ENCODE results near the gene CAMSAP1.

CAMSAP1 gene

DNA sequence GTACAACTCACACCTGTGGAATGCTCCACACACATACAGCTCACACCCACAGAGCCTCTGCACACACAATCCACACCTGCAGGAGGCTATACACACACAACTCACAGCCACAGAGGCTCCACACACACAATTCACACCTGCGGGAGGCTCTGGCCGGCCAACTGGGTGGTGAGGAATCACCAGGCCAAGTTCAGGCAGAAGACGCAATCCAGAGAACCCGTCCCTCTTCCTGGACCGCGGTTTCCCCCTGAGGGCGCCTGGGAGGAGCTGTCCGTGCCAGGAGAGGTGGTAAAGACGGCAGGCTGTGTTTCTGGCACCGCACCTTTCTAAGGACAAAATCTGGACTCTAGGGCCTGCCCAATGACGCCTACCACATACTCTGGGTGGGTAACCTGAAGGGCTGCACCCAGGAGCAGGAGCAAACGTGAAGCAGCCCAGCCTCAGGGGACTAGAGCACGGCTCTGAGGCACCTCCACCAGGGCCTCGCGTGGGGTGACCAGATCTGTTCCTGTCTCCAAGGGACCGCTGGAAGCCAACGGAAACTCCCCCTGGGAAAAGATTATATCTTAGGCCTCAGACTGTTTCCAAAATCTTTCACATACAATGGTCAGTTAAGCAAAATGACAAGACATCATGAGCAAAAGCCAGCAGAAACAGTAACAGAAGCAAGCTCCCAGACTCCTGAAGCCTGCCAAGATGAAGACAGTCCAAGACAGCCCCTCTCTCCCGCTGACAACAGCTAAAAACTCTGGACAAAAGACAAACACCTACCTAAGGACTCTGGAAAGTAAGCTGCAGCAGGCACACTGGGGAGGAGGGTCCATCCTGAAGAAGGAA lies 16.9 kb downstream of the CAMSAP1 start:
- no peak overlapping the region for H3K4me3 ChIP-seq
- peaks cover 6% of the 10 kb centered on the region; the same call in 1 of the 2 replicates for H3K36me3 ChIP-seq (replicated peaks)
- peaks cover 4% of the 10 kb centered on the region for H3K9me3 ChIP-seq
- H3K27me3 ChIP-seq (ENCODE audit: low read depth): no peaks in the 10 kb centered on the region
- H3K4me1 ChIP-seq: no peaks in the 10 kb centered on the region
- no peak for DNase-seq (ENCODE audit: low spot score in 2 of 2)
- in situ Hi-C loops (cut with MboI; ENCODE audit: low sequenced_read_pairs): no loop called here

DNA sequence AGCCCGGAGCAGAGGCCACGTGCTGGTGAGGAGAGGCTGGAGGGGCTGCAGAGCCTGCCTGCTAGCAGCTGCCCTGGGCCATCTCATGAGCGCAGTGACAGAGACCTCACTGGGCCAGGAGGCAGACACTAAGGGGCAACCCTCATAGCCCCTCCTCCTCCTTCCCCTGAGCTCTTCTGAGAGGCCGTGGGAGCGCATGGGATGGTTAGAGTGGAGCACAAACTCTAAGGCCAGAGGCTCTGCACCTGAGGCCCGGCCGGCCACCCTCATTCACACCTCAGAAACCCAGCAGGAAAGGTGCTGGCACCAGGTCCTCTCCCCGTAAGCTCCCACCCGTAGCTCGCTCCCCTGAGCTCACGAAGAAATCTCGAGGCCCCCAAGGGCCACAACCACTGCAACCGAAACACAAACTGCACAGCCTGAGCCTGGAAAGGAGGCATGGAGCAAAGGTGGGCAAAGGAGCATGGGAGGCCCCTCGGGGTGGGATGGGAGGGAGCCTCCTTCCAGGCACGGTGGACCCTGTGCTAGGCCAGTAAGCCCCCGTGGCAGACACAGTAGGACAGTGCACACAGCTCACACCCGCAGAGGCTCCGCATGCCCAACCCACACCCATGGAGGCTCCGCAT lies 17.7 kb downstream of the CAMSAP1 start:
- no peak for DNase-seq (ENCODE audit: low spot score in 2 of 2)
- Histone ChIP-seq H3K27me3 (ENCODE audit: low read depth) (no peaks in the 10 kb centered on the region), H3K4me1 (no peaks in the 10 kb centered on the region), H3K4me3 (no peak overlapping the region), H3K9me3 (peaks cover 1% of the 10 kb centered on the region), H3K36me3 (replicated peaks) (peaks cover 5% of the 10 kb centered on the region; the same call in 1 of the 2 replicates)
- in situ Hi-C loops (cut with MboI; ENCODE audit: low sequenced_read_pairs): no loop called here

DNA sequence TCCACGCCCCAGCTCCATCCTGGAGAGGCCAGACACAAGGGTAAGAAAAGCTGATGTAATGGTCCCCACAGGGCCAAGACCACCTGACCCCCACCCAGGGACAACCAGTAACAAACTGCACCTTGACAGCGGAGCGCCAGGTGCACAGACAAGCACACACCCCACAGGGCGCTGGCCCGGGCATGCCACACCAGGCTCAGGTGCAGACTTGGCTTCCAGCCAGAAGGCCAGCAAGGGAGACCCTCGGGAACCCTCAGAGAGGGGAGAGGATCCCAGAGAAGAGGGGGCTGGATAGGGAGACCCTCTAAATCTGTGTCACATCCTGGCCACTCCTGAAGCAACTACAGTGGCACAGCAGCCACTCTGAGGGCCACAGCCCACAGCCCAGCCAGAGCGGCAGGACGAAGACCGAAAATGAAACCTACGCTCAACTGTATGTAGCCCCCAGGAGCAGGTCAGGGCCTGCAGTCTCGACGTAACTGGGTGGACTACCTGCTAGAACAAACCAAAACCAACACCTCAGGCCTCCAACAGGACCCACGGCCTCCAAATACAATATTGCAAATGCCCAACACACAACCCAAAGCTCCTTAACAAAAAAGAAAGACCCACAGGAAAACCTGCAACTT lies 18.5 kb downstream of the CAMSAP1 start:
- Histone ChIP-seq H3K9me3 (no peaks in the 10 kb centered on the region), H3K36me3 (replicated peaks) (no peaks in the 10 kb centered on the region), H3K4me1 (no peaks in the 10 kb centered on the region), H3K27me3 (ENCODE audit: low read depth) (no peaks in the 10 kb centered on the region), H3K4me3 (no peak overlapping the region)
- in situ Hi-C loops (cut with MboI; ENCODE audit: low sequenced_read_pairs): no loop called here
- DNase-seq (ENCODE audit: low spot score in 2 of 2): no peak

DNA sequence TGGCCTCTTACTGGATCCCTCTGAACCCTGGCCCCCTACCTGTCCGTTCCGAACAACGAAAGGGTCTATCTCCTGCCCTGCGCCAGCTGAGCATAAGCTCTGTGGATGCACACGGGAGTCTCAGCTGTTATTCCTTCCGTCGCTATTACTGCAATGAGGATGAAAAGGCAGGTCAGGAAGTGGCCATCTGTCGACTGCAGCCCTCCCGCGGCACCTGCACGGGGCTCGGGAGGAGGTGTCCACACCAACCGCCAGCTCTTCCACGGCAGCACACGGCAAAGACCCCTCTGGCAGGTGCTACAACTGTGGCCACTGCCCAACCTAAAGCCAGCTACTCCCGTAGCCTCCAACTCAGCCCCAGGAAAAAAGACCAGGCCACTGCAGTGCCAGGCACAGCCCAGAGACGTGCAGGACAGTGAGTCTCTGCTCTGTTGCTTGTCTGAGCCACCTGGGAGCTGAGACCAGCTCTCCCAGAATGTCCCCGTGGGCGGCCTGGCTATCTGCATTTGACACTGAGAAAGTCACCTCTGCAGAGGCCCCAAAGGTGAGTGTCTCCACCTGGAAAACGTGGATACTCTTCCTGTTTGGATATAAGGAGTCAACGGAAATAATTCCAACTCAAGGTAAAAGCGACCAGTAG lies 19.1 kb downstream of the CAMSAP1 start:
- no peak overlapping the region for H3K4me3 ChIP-seq
- no peaks in the 10 kb centered on the region for H3K4me1 ChIP-seq
- in situ Hi-C loops (cut with MboI; ENCODE audit: low sequenced_read_pairs): no loop called here
- H3K36me3 ChIP-seq (replicated peaks): no peaks in the 10 kb centered on the region
- DNase-seq (ENCODE audit: low spot score in 2 of 2): no peak
- H3K27me3 ChIP-seq (ENCODE audit: low read depth): no peaks in the 10 kb centered on the region
- H3K9me3 ChIP-seq: no peaks in the 10 kb centered on the region

DNA sequence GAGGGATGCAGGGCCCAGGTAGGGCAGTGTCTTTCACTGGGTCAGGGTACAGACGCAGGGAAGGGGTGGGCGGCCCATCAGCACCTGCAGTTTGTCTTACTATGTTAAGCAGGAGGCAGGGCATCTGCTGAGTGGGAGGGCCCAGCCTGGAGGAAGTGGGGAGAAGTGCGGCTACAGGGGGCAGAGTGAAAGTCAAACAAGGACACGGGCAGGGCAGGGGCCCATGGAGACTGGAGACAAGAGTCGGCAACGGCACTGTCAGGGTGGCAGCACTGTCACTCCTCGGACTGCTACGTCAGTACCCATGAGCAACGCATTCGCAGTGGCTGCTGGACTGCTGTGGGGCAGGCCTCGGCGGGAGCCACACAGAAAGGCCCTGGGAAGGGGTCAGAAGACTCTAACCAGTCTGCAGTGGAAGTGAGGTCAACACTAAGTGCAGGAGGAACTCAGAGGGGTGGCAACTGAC lies 19.7 kb downstream of the CAMSAP1 start:
- Histone ChIP-seq H3K36me3 (replicated peaks) (peaks cover 3% of the 10 kb centered on the region), H3K4me1 (no peaks in the 10 kb centered on the region), H3K9me3 (no peaks in the 10 kb centered on the region), H3K4me3 (no peak overlapping the region), H3K27me3 (ENCODE audit: low read depth) (no peaks in the 10 kb centered on the region)
- in situ Hi-C loops (cut with MboI; ENCODE audit: low sequenced_read_pairs): no loop called here
- DNase-seq (ENCODE audit: low spot score in 2 of 2): no peak

DNA sequence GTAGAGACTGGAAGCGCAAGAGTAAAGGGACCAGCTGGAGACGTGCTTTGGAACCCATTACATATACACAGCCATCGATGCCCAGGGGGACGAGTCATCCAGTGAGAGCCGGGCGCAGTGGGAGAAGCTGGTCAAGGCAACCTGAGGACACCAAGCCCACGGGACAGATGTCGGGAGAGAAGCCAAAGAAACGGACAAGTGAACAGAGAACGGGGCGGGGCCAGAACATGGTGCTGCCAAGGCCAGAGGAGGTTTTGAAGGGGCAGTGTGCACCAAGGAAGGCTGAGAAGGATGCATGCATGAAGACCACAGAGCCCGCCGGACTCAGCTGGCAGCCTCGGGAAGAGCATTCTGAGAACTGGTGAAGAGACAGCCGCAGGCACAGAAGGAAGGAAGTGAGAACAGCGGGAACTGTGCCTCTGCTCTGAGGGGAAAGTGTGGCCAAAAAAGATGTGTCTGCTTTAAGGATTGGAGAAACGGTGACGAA lies 20.3 kb downstream of the CAMSAP1 start:
- in situ Hi-C loops (cut with MboI; ENCODE audit: low sequenced_read_pairs): no loop called here
- no peak for DNase-seq (ENCODE audit: low spot score in 2 of 2)
- no peaks in the 10 kb centered on the region for H3K4me1 ChIP-seq

DNA sequence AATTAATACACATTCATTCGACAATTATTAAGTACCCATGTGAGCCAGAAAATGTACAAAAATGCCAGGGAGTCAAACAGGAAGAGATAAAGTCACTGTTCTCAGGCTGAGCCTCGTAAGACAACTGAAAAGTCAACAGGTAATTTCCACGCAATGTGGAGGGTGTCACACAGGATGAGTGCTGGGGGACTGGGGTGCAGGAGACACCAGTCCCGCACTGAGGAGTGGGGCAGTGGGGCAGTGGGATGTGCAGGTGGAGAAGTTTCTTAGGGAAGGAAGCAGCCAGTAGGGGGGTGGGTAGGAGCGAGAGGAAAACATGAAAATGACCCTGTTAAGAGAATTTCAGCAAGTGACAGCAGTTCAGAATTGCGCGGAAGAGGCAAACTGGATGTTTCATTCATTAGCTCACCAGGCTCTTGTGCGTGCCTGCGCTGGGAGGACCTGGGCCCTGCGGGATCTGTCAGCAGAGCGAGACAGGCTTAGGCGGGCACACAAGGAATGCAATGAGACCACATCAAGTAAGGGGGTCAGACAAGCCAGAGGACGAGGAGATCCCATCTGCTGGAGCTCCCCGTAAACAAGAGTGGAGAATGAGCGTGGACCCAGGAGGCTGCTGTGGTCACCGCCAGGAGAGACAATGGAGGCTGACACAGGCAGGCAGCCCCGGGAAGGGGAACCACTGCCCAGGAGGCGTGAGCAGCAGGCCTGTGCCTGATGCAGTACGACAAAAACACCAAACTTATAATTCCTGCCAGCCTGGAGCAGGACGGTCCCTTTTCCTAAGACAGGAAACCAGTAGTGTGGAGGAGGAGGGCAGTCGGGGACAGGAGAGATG lies 21.0 kb downstream of the CAMSAP1 start:
- in situ Hi-C loops (cut with MboI; ENCODE audit: low sequenced_read_pairs): no loop called here
- DNase-seq (ENCODE audit: low spot score in 2 of 2): no peak
- Histone ChIP-seq H3K27me3 (ENCODE audit: low read depth) (no peaks in the 10 kb centered on the region), H3K4me3 (no peak overlapping the region), H3K4me1 (no peaks in the 10 kb centered on the region), H3K36me3 (replicated peaks) (peaks cover 12% of the 10 kb centered on the region), H3K9me3 (no peaks in the 10 kb centered on the region)

More for the DNA sequence above, 20.3 kb downstream of the CAMSAP1 start:
- H3K9me3 ChIP-seq: no peaks in the 10 kb centered on the region
- no peaks in the 10 kb centered on the region for H3K27me3 ChIP-seq (ENCODE audit: low read depth)
- peaks cover 7% of the 10 kb centered on the region for H3K36me3 ChIP-seq (replicated peaks)
- no peak overlapping the region for H3K4me3 ChIP-seq

DNA sequence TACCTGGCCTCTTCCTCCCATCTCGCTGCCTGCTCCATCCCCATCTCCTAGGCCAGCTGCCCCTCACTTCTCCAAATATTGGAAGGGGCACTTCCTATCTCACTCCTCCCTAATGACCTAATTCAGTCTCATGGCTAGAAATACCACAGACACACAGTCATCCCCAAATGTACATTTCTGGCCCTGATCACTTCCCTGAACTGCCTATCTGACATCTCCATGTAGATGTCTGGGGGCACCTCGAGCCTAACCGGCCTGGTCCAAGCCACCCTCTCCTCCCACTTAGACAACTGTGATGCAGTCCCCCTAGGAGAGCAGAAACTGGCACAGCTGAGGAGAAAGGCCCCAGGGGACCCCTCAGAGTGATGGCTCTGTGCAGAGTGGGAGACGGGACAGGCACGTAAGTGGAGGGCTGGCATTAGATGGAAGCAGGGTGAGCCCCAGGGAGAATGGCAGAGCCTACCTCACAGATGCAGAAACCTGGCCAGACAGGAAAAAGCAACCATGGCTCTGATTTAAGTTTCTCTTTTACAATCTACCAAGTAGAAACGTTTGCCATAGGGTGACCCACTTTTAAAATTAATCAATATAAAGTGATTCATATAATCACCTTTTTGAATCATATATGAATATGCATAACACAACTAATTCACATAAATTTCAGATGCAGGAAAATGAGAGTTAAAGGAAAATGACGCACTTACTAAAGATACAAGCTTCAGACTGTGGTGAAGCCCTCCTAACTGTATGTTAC lies 22.1 kb downstream of the CAMSAP1 start:
- in situ Hi-C loops (cut with MboI; ENCODE audit: low sequenced_read_pairs): no loop called here
- Histone ChIP-seq H3K4me3 (no peak overlapping the region), H3K27me3 (ENCODE audit: low read depth) (no peaks in the 10 kb centered on the region), H3K36me3 (replicated peaks) (peaks cover 14% of the 10 kb centered on the region), H3K4me1 (no peaks in the 10 kb centered on the region), H3K9me3 (no peaks in the 10 kb centered on the region)
- DNase-seq (ENCODE audit: low spot score in 2 of 2): no peak

DNA sequence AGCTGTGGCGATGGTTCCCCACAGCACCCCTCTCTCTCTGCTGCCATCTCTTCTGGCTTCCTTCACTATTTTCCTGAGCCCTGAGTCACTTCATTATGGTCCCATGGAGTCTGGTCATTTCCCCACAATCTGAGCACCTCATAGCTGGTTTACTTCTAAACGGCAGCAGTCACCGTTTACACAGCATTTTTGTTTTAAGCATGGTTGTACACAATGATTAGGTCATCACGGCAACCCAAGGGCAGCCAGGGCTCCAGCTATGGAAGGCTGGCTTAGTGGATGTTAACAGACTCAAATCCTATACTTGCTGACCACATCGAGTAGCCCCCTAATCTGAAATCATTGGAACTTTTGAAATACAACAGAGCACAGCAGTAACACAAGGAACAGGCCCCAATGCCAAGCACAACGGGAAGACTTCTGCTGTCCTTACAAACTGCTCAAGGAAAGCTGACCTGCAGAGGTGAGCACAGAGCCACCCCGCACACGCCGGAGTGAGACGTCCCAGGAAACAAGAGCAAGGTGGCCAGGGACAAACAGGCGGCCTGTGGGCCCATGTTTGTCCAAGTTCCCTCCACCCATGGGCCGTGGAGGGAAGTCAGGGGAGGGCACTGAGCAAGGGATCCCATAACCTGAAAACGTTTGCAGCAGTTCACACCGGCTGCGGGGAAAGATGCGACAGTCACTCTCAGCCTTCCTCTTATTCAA lies 22.9 kb downstream of the CAMSAP1 start:
- no peaks in the 10 kb centered on the region for H3K4me1 ChIP-seq
- H3K4me3 ChIP-seq: no peak overlapping the region
- no peaks in the 10 kb centered on the region for H3K27me3 ChIP-seq (ENCODE audit: low read depth)
- H3K9me3 ChIP-seq: no peaks in the 10 kb centered on the region
- H3K36me3 ChIP-seq (replicated peaks): peaks cover 14% of the 10 kb centered on the region
- in situ Hi-C loops (cut with MboI; ENCODE audit: low sequenced_read_pairs): no loop called here
- DNase-seq (ENCODE audit: low spot score in 2 of 2): no peak

DNA sequence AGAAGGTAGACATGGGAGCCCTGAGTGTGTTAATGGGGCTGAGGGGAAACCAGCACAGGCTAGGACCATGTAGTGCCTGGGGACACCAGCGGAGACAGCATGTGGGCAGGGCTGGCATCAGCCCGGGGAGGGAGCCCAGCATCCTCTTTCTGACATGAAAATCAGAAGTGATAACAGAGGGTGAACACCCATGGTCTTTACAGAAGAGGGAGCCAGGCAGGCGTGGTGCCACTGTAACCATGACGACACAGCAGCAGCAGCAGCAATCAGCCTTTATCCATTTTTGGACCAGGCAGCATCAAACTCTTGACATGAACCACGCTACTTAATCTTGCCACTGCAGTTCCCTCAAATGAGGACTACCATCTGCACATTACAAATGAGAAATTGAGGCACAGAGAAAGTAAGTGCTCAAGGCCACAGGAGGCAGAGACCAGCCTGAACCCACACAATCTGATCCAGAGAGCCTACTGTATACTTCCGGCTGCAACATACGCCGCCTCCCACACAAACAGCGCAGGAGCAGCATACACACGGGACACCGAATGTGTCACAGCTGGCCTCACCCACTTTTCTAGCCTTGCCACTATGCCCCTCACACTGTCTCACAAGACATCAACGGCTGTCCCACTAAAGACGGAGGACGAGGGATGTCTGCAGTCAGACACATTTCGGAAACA lies 23.8 kb downstream of the CAMSAP1 start:
- peaks cover 14% of the 10 kb centered on the region for H3K36me3 ChIP-seq (replicated peaks)
- in situ Hi-C loops (cut with MboI; ENCODE audit: low sequenced_read_pairs): no loop called here
- peaks cover 7% of the 10 kb centered on the region for H3K4me1 ChIP-seq
- H3K27me3 ChIP-seq (ENCODE audit: low read depth): no peaks in the 10 kb centered on the region
- no peak overlapping the region for H3K4me3 ChIP-seq
- H3K9me3 ChIP-seq: no peaks in the 10 kb centered on the region
- no peak for DNase-seq (ENCODE audit: low spot score in 2 of 2)

DNA sequence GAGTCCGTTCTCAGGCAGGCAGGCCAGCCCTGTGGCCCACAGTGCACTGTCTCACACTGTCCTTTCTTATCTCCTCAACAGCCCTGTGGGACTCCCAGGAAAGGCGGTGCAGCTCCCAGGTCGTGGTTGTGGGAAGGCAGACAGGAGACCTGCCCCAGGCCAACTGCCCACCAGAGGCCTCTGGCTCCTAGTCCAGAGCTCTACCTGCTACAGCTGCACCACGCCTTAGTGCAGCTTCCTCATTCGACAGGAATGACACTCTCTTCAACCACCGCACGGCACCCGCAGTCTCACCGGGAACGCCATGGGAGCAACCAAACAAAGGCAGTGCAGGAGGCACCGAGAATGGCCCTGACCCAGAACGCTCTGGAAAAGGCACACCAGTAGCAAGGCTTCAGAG lies 25.3 kb downstream of the CAMSAP1 start:
- H3K9me3 ChIP-seq: no peaks in the 10 kb centered on the region
- no peak overlapping the region for H3K4me3 ChIP-seq
- H3K4me1 ChIP-seq: peaks cover 9% of the 10 kb centered on the region
- H3K36me3 ChIP-seq (replicated peaks): peaks cover 14% of the 10 kb centered on the region
- H3K27me3 ChIP-seq (ENCODE audit: low read depth): no peaks in the 10 kb centered on the region
- in situ Hi-C loops (cut with MboI; ENCODE audit: low sequenced_read_pairs): no loop called here
- DNase-seq (ENCODE audit: low spot score in 2 of 2): no peak

DNA sequence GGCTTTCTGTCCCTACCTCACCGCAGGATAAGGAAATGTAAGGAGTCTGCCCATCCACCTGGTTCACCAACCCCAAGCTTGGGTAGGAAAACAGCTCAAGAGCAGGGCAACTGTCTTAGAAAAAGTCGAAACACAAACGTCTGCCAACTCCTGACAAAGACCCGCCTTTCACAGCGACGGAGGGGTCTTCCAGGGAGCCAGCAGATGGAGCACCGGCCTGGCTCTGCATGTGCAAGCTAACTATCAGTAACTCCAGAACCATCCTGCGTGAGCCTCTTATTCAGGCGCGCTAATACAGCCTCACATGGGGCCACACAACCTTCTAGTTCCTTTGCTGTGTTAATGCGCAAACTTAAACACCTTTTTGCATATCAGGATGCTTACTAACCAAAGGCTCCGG lies 26.9 kb downstream of the CAMSAP1 start:
- Histone ChIP-seq H3K36me3 (replicated peaks) (peaks cover 14% of the 10 kb centered on the region), H3K4me1 (peaks cover 9% of the 10 kb centered on the region), H3K27me3 (ENCODE audit: low read depth) (no peaks in the 10 kb centered on the region), H3K4me3 (no peak overlapping the region), H3K9me3 (no peaks in the 10 kb centered on the region)
- no peak for DNase-seq (ENCODE audit: low spot score in 2 of 2)
- in situ Hi-C loops (cut with MboI; ENCODE audit: low sequenced_read_pairs): no loop called here

All from HAP-1 (cell line).